Activated naive CD4-positive, alpha-beta T cell treated with anti-CD3 and anti-CD28 coated beads for 36 hours (primary cell): Measurements from ENCODE around the gene LMNTD2. TPM values are rescaled to one million over a fixed set of nuclear protein-coding genes. Genes with fewer than 3 reads are reported as not detected.
"Not testable (repeated sequence)": the region's sequence is repeated elsewhere in the genome, so short reads cannot be mapped to it uniquely, and the experiment has no call there.

Experiments used
- CTCF ChIA-PET: fragments of 350-600 bp; sonication (Branson Sonifier 250); formaldehyde crosslinking; loops from one replicate; lab custom pipeline; 2021; ENCODE audit warnings: antibody characterized with exemption; lab: Charles Lee
- DNase-seq: peaks from one replicate; pipeline ENCODE4 v3.0.0-alpha.2; 2020
- H3K27ac Mint-ChIP-seq: one replicate; pipeline ENCODE4 v1.8.0; 2021; ENCODE audit warnings: mild to moderate bottlenecking, mixed read lengths
- H3K27me3 Mint-ChIP-seq: one replicate; pipeline ENCODE4 v1.8.0; 2021; ENCODE audit warnings: low read depth, mixed read lengths
- H3K36me3 Mint-ChIP-seq: one replicate; pipeline ENCODE4 v1.8.0; 2021; ENCODE audit warnings: low read depth, mixed read lengths
- H3K4me1 Mint-ChIP-seq: one replicate; pipeline ENCODE4 v1.8.0; 2021; ENCODE audit warnings: low read depth, mixed read lengths
- H3K4me3 Mint-ChIP-seq: one replicate; pipeline ENCODE4 v1.8.0; 2021; ENCODE audit warnings: mild to moderate bottlenecking, moderate library complexity, mixed read lengths
- H3K9me3 Mint-ChIP-seq: one replicate; pipeline ENCODE4 v1.8.0; 2021; ENCODE audit warnings: mixed read lengths
- intact Hi-C: fragments of 100-400 bp; cut with micrococcal nuclease; formaldehyde crosslinking; loops from one replicate; pipeline ENCODE4 v1.15.1; 2023
- total RNA-seq, 2 experiments: library from RNA; stranded (reverse); gene quantifications; one replicate each; pipeline ENCODE4 v1.2.3, GENCODE V29; 2021

LMNTD2 gene
- total RNA-seq, 2 experiments from 2014 or later: 4.5 to 5.2 TPM

DNA sequence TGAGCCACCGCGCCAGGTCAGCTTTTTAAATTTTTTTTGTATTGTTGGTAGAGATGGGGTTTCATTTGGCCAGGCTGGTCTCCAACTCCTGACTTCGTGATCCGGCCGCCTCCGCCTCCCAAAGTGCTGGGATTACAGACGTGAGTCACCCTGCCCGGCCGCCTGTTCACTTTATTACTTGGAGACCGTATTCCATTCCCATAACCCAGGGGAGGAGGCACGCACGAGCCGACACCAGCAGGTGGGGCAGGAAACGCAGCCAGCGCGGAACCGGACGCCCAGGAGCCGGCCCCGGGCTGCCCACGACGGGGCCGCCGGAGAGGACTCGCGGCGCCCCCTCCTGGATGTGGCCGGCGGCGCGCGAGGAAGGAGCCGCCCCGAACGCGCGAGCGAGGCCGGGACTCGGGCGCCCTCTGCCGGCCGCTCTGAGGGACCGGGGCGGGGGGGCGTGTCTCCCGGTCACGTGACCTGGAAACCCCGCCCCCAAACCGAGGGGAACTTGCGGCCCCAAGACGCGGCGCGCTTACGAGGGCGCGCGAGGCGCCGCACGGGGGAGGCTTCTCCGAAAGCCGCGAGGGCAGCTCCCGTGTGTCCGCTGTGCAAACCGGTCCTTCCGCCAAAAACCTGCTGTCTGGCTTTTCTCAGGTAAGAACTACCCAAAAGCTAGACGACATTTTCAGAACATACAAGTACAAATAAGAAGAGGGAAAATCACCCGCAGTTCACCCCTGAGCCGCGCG is 41.9 kb downstream of the LMNTD2 start:
- H3K9me3 Mint-ChIP-seq: peaks cover 6% of the 10 kb centered on the region
- no peaks in the 10 kb centered on the region for H3K27me3 Mint-ChIP-seq
- peaks cover 4% of the 10 kb centered on the region for H3K36me3 Mint-ChIP-seq
- intact Hi-C loops: loop anchor here (1.0 to 2.0 kb wide), 7 partner anchors 11 to 311 kb away; partner anchors contain the start of genes BET1L, HRAS, PTDSS2 and RIC8A
- H3K27ac Mint-ChIP-seq: peak overlapping the region; percentile 76
- CTCF ChIA-PET: interaction anchor here (0.6 to 2.6 kb wide), 27 partner anchors 10 to 289 kb away, joined by 3 to 34 read pairs (median 3); partner anchors contain the start of gene HRAS
- H3K4me1 Mint-ChIP-seq: peaks cover 4% of the 10 kb centered on the region
- H3K4me3 Mint-ChIP-seq: peak overlapping the region; percentile 84
- DNase-seq: peak; percentile 87

DNA sequence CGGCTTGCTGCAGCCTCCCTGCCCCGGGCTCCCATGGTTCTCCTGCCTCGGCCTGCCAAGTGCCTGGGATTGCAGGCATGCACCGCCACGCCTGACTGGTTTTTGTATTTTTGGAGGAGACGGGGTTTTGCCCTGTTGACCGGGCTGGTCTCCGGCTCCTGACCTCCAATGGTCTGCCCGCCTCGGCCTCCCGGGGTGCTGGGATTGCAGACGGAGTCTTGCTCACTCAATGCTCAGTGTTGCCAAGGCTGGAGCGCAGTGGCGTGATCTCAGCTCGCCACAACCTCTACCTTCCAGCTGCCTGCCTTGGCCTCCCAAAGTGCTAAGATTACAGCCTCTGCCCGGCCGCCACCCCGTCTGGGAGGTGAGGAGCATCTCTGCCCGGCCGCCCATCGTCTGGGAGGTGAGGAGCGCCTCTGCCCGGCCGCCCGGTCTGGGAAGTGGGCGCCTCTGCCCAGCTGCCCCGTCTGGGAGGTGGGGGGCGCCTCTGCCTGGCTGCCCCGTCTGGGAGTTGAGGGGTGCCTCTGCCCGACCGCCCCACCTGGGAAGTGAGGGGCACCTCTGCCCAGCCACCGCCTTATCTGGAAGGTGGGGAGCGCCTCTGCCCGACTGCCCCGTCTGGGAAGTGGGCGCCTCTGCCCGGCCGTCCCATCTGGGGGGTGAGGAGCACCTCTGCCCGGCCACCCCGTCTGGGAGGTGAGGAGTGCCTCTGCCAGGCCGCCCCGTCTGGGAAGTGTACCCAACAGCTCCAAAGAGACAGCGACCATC is 43.4 kb downstream of the LMNTD2 start:
- H3K36me3 Mint-ChIP-seq, H3K9me3 Mint-ChIP-seq, H3K27ac Mint-ChIP-seq, intact Hi-C loops, H3K27me3 Mint-ChIP-seq, H3K4me3 Mint-ChIP-seq, DNase-seq, H3K4me1 Mint-ChIP-seq: not testable (repeated sequence)
- CTCF ChIA-PET: interaction anchor here (0.7 to 2.3 kb wide), 5 partner anchors 17 to 206 kb away, joined by 3 to 8 read pairs (median 4); no protein-coding TSS in a partner anchor

DNA sequence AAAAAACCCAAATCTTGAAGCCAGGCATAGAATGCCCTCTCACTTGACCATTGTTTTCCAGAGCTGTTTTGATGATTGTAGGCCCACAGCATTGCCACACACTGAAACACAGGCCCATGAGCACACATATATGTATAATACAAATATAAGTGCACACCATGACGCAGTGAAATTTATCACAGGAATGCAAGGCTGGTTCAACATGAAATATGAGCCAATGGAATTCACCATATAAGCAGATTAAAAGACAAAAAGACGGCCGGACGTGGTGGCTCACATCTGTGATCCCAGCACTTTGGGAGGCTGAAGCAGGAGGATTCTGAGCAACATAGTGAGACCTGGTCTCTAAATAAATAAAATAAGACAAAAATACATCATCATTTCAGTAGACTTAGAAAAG is 44.1 kb downstream of the LMNTD2 start:
- H3K27me3 Mint-ChIP-seq: no peaks in the 10 kb centered on the region
- intact Hi-C loops: no loop called here
- peaks cover 4% of the 10 kb centered on the region for H3K36me3 Mint-ChIP-seq
- peaks cover 4% of the 10 kb centered on the region for H3K4me1 Mint-ChIP-seq
- H3K4me3 Mint-ChIP-seq: no peak overlapping the region
- CTCF ChIA-PET: interaction anchor here (1.0 kb wide), 1 partner anchor 18 kb away, joined by 5 read pairs; no protein-coding TSS in a partner anchor
- DNase-seq: no peak
- H3K9me3 Mint-ChIP-seq: peaks cover 6% of the 10 kb centered on the region
- no peak overlapping the region for H3K27ac Mint-ChIP-seq

DNA sequence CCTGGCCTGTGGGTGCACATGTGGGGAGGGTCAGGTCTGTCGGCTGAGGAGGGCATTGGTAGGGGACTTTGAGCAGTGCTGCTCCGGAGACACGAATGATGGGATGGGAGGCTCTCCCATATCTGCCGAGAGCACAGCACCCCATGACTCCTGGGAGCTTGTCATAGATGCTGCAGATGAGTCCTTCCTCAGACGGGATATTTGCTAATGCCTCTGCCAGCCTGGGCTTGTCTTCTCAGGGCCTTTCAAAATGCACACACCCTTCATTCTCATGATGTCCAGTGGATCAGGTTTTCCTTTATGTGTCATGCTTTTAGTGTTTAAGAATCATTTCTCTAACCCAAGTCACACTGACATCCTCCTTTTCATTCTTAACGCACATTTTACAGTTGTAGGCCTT is 45.4 kb downstream of the LMNTD2 start:
- intact Hi-C loops: no loop called here

DNA sequence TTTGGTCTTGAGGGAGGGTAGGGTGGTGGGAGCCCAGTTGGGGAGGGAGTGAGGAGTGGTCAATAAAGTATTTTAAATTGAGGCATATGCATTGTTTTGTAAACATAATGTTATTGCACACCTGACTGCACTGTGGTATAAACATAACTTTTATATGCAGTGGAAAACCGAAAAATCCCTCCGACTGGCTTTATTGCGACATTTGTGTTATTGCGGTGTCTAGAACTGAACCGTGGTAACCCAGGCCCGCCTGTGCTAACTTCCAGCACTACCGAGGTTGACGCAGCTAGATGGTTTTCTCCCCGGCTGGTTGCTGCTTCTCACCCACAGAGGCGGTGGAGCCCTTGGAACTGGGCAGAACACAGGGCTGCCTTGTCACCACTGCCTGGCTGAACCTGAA is 45.9 kb downstream of the LMNTD2 start:
- H3K9me3 Mint-ChIP-seq: peaks cover 6% of the 10 kb centered on the region

More for the DNA sequence above, 45.4 kb downstream of the LMNTD2 start:
- Mint-ChIP-seq H3K27me3 (no peaks in the 10 kb centered on the region), H3K9me3 (peaks cover 6% of the 10 kb centered on the region), H3K4me3 (no peak overlapping the region), H3K27ac (no peak overlapping the region), H3K4me1 (peaks cover 2% of the 10 kb centered on the region), H3K36me3 (peaks cover 7% of the 10 kb centered on the region)
- no peak for DNase-seq
- CTCF ChIA-PET: no interaction called here

DNA sequence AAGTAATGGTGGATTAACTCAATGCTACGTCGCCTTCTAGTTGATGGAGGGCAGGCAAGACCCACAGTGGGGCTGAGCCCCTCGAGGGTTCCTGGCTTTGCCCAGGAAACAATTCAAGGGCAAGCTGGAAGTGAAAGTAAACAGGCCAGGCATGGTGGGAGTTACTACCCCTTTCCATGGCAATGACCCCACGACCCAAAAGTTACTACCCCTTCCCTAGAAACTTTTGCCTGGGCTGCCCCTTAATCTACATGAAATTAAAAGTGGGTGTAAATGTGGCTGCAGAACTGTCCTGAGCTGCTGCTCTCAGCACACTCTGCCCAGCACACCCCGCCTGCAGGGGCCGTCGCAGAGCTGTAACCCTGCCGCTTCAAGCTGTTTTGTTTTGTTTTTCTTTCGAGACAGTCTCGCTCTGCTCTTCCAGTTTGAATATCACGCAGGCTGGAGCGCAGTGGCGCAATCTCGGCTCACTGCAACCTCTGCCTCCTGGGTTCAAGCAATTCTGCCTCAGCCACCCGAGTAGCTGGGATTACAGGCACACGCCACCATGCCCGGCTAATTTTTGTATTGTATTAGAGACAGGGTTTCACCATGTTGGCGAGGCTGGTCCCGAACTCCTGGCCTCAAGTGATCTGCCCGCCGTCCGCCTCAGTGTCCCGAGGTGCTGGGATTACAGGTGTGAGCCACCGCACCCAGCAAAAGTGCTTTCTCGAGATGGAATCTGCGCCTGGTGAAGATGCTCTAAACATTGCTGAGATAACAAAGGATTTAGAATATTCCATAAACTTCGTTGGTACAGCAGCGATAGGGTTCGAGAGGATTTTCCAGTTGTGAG is 47.6 kb downstream of the LMNTD2 start:
- DNase-seq: no peak
- Mint-ChIP-seq H3K9me3 (peaks cover 6% of the 10 kb centered on the region), H3K4me3 (no peak overlapping the region), H3K36me3 (peaks cover 15% of the 10 kb centered on the region), H3K4me1 (peaks cover 3% of the 10 kb centered on the region), H3K27ac (no peak overlapping the region), H3K27me3 (no peaks in the 10 kb centered on the region)
- CTCF ChIA-PET: no interaction called here
- intact Hi-C loops: no loop called here

More for the DNA sequence above, 45.9 kb downstream of the LMNTD2 start:
- no peak for DNase-seq
- CTCF ChIA-PET: no interaction called here
- peaks cover 2% of the 10 kb centered on the region for H3K4me1 Mint-ChIP-seq
- H3K36me3 Mint-ChIP-seq: peaks cover 11% of the 10 kb centered on the region
- H3K27ac Mint-ChIP-seq: no peak overlapping the region
- no peaks in the 10 kb centered on the region for H3K27me3 Mint-ChIP-seq
- intact Hi-C loops: no loop called here
- no peak overlapping the region for H3K4me3 Mint-ChIP-seq

DNA sequence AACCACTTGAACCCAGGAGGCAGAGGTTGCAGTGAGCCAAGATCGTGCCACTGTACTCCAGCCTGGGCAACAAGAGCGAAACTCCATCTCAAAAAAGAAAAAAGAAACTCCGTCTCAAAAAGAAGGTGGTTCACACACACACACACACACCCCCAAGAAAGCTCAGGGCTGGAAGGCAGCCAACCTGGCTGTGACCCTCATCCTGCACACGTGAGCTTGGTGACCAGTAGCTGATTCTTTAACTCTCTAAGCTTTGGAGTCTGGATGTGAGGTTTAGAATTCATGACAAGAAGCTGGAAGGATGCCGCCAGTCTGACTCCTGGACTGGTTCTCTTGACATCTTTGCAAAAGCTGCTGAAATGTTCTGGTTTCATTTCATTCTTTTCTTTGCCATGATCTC is 51.6 kb downstream of the LMNTD2 start:
- intact Hi-C loops: no loop called here
- CTCF ChIA-PET: interaction anchor here (0.8 to 2.9 kb wide), 2 partner anchors 10 to 102 kb away, joined by 4 to 19 read pairs; no protein-coding TSS in a partner anchor
- H3K27ac Mint-ChIP-seq: no peak overlapping the region
- peaks cover 16% of the 10 kb centered on the region for H3K4me1 Mint-ChIP-seq
- no peaks in the 10 kb centered on the region for H3K9me3 Mint-ChIP-seq
- H3K4me3 Mint-ChIP-seq: no peak overlapping the region
- DNase-seq: no peak
- H3K36me3 Mint-ChIP-seq: peaks cover 22% of the 10 kb centered on the region
- no peaks in the 10 kb centered on the region for H3K27me3 Mint-ChIP-seq

DNA sequence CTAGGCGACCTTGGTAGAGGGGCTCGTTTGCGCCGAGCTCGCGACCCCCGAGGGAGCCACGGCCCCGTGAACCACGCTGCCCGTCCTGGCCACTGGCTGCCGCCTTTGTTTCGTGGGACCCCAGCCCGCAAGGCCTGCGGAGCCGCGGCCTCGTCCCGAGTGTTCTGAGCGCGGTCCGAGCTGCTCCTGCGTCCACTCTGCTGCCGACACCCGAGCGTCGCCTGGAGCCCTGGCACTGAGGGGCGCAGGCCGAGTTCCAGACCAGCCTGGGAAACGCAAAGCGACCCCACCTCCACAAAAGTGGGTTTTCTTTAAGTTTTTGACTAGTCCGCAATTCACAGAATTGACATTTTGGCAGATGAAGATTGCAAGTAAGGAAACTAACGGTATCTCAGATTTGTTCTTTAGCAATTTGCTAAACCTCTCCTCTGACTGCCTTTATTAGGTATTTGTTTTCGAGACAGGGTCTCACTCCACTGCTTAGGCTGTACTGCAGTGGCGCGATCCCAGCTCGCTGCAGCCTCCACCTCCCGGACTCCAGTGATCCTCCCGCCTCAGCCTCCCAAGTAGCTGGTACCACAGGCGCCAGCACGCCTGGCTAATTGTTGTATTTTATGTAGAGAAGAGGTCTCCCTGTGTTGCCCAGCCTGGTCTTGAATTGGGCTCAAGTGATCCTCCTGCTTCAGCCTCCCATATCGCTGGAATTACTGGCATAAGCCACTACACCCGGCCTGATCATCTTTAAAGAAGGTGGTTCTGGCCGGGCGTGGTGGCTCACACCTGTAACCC is 52.6 kb downstream of the LMNTD2 start:
- no peaks in the 10 kb centered on the region for H3K27me3 Mint-ChIP-seq
- CTCF ChIA-PET: interaction anchor here (0.6 to 2.9 kb wide), 2 partner anchors 11 to 203 kb away, joined by 3 to 19 read pairs; no protein-coding TSS in a partner anchor
- peak overlapping the region; percentile 71 for H3K4me3 Mint-ChIP-seq
- H3K4me1 Mint-ChIP-seq: peaks cover 22% of the 10 kb centered on the region
- intact Hi-C loops: loop anchor here (1.0 to 2.0 kb wide), 11 partner anchors 10 to 289 kb away; partner anchors contain the start of genes DEAF1, HRAS, LMNTD2 and PSMD13
- peaks cover 21% of the 10 kb centered on the region for H3K36me3 Mint-ChIP-seq
- no peaks in the 10 kb centered on the region for H3K9me3 Mint-ChIP-seq
- no peak overlapping the region for H3K27ac Mint-ChIP-seq
- DNase-seq: no peak

DNA sequence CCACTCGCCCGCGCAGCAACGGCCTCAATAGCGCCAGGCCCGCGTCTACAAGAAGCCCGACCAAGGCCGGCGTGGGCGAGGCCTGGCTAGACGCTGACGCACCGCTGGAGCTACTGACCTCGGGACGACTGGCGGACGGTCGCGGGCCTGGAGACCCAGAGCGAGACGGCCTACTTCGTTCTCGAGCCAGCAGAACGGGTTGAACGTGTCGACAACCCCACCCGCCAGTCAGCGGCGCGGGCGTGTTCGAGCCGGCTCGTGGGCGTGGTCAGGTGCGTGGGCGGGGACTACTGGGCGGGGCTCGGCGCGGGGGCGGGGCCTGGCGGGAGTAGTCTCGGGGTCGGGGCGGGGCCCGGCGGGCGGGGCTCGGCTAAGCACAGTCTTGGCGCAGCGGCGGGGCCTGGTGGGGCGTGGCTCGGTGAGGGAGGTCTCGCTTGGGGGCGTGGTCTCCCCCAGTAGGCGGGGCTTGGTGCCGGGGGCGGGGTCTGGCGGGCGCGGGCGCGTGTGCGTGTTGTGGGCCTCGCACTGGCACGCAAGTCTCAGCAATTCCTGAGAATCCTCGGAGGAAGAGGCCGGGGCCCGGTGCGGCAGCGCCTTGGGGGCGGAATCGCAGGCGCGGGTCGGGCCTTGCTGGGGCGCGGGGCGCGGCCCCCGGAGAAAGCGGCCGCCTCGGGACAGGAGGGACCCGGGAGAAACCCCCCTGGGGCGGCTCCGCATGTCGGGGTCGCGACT is 53.4 kb downstream of the LMNTD2 start, which contains the start of gene RNH1:
TSS of gene RNH1 (minus strand) at position 248 of the 732 bp plus-strand sequence. CDS start 5,080 bp downstream, outside the sequence.
- Mint-ChIP-seq H3K36me3 (peaks cover 21% of the 10 kb centered on the region), H3K4me1 (peaks cover 22% of the 10 kb centered on the region), H3K27me3 (no peaks in the 10 kb centered on the region), H3K4me3 (peak within 1 kb of the TSS; percentile 92), H3K27ac (peak within 1 kb of the TSS; percentile 99), H3K9me3 (no peaks in the 10 kb centered on the region)
- peak; percentile 99 for DNase-seq
- intact Hi-C loops: loop anchor here (1.0 to 2.0 kb wide), 16 partner anchors 11 to 302 kb away; partner anchors contain the start of genes BET1L, DEAF1, HRAS and LMNTD2
- CTCF ChIA-PET: interaction anchor here (0.6 to 0.8 kb wide), 2 partner anchors 12 to 203 kb away, joined by 3 to 4 read pairs; no protein-coding TSS in a partner anchor

DNA sequence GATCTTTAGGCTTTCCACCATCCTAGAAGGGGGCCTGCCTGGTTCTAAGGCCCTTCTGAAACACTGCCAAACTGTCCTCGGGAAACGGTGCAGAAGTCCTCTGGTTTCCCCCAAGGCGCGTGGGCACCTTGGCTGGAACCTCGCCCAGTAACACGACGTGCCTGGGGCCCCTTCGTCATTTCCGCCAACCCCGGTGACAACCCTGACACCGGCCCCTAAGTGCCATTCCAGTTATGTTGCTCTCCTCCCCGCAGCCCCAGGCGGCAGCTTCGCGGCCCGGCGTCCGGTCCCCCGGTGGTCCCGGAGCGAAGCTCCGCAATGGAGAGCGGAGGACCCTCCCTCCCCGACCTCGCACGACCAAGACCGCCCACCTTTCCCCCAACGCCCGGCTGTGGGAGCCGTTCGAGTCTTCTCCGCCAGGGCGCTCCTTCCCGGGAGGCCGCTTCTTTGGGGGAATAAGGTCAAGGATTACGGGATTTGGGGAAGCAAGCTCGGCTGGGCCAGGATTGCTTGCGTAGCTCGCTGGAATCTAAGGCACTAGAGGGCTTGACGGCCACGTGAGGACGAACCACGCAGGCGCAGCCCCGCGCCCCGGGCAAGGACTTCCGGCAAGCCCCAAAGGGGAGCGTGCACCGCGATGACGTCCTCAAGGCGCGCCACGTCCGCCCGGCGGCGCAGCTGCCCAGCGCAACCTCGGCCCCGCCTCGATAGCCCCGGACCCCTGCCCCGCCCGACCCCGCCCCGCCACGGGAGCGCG is 54.1 kb downstream of the LMNTD2 start:
- peak overlapping the region; percentile 92 for H3K4me3 Mint-ChIP-seq
- H3K27me3 Mint-ChIP-seq: no peaks in the 10 kb centered on the region
- peak; percentile 98 for DNase-seq
- peaks cover 22% of the 10 kb centered on the region for H3K4me1 Mint-ChIP-seq
- intact Hi-C loops: loop anchor here (1.0 to 2.0 kb wide), 11 partner anchors 54 to 303 kb away; partner anchors contain the start of genes BET1L, LMNTD2, PHRF1 and PSMD13
- CTCF ChIA-PET: interaction anchor here (0.8 to 1.4 kb wide), 3 partner anchors 13 to 58 kb away, joined by 3 to 4 read pairs (median 3); partner anchors contain the start of gene PTDSS2
- no peaks in the 10 kb centered on the region for H3K9me3 Mint-ChIP-seq
- H3K36me3 Mint-ChIP-seq: peaks cover 21% of the 10 kb centered on the region
- peak overlapping the region; percentile 99 for H3K27ac Mint-ChIP-seq
